Measurements from ENCODE around the gene CSF3R. TPM values are rescaled to one million over a fixed set of nuclear protein-coding genes. Genes with fewer than 3 reads are reported as not detected.
A peak's percentile ranks its signal among the peaks of the same experiment; 100 is the strongest.

CSF3R gene
- total and polyA plus RNA-seq, 2 experiments from 2014 or later, result not detected

DNA sequence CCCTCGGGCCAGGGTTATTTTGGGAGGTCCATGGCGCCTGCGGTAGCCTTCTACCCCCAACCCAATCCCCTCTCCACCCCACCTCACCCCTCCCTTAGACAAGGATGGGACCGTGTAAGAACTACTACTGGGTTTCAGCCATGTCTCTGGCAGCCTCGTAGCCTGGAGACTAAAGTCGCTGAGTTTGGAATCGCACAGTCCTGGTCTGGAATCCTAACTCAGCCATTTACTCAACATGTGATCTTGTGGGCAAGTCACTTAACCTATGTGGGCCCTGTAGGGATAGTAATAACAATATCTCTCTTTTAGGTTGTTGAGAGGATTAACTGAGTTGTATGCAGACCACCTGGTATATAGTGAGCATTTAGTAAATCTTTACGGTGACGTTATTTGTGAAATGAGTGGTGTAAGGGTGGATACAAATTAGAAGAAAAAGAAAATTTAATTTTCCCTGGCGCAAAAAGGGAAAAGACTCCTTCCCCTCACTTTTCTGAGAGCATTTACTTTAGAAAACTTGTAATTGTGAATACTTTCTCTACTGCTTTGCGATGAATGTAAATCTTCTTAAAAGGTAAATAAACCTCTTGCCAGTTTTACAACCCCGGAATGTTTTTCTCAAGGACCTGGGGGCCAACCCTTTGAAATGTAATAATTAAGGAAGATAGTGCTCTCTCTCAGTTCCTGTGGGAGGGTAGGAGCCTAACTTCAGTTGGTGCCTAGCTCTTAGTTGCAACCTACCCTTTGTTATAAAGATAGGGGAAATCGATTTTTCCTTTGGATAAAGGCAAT is 17.9 kb downstream of the CSF3R start:
- ATAC-seq, result peak; percentile 77
- H3K27me3 ChIP-seq (ENCODE audit: insufficient read depth), result peaks cover 50% of the 10 kb centered on the region
- no peak for TF ChIP-seq CREB1 (CRISPR knock-in tag; IDR thresholded peaks at IDR 0.05; ENCODE audit: low read depth)
- TF ChIP-seq, protein P1, sequence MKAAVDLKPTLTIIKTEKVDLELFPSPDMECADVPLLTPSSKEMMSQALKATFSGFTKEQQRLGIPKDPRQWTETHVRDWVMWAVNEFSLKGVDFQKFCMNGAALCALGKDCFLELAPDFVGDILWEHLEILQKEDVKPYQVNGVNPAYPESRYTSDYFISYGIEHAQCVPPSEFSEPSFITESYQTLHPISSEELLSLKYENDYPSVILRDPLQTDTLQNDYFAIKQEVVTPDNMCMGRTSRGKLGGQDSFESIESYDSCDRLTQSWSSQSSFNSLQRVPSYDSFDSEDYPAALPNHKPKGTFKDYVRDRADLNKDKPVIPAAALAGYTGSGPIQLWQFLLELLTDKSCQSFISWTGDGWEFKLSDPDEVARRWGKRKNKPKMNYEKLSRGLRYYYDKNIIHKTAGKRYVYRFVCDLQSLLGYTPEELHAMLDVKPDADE (IDR thresholded peaks at IDR 0.05), result no peak
- TF ChIP-seq, protein P2, sequence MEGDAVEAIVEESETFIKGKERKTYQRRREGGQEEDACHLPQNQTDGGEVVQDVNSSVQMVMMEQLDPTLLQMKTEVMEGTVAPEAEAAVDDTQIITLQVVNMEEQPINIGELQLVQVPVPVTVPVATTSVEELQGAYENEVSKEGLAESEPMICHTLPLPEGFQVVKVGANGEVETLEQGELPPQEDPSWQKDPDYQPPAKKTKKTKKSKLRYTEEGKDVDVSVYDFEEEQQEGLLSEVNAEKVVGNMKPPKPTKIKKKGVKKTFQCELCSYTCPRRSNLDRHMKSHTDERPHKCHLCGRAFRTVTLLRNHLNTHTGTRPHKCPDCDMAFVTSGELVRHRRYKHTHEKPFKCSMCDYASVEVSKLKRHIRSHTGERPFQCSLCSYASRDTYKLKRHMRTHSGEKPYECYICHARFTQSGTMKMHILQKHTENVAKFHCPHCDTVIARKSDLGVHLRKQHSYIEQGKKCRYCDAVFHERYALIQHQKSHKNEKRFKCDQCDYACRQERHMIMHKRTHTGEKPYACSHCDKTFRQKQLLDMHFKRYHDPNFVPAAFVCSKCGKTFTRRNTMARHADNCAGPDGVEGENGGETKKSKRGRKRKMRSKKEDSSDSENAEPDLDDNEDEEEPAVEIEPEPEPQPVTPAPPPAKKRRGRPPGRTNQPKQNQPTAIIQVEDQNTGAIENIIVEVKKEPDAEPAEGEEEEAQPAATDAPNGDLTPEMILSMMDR (conservative IDR thresholded peaks at IDR 0.05; ENCODE audit: low read depth in 2 of 2), result no peak
- TF ChIP-seq EZH2 (IDR thresholded peaks at IDR 0.05; ENCODE audit: low read depth, unreplicated experiment), result no peak
- TF ChIP-seq, protein P3, sequence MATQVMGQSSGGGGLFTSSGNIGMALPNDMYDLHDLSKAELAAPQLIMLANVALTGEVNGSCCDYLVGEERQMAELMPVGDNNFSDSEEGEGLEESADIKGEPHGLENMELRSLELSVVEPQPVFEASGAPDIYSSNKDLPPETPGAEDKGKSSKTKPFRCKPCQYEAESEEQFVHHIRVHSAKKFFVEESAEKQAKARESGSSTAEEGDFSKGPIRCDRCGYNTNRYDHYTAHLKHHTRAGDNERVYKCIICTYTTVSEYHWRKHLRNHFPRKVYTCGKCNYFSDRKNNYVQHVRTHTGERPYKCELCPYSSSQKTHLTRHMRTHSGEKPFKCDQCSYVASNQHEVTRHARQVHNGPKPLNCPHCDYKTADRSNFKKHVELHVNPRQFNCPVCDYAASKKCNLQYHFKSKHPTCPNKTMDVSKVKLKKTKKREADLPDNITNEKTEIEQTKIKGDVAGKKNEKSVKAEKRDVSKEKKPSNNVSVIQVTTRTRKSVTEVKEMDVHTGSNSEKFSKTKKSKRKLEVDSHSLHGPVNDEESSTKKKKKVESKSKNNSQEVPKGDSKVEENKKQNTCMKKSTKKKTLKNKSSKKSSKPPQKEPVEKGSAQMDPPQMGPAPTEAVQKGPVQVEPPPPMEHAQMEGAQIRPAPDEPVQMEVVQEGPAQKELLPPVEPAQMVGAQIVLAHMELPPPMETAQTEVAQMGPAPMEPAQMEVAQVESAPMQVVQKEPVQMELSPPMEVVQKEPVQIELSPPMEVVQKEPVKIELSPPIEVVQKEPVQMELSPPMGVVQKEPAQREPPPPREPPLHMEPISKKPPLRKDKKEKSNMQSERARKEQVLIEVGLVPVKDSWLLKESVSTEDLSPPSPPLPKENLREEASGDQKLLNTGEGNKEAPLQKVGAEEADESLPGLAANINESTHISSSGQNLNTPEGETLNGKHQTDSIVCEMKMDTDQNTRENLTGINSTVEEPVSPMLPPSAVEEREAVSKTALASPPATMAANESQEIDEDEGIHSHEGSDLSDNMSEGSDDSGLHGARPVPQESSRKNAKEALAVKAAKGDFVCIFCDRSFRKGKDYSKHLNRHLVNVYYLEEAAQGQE (IDR thresholded peaks at IDR 0.05; ENCODE audit: unreplicated experiment), result no peak
- TF ChIP-seq, protein P4, sequence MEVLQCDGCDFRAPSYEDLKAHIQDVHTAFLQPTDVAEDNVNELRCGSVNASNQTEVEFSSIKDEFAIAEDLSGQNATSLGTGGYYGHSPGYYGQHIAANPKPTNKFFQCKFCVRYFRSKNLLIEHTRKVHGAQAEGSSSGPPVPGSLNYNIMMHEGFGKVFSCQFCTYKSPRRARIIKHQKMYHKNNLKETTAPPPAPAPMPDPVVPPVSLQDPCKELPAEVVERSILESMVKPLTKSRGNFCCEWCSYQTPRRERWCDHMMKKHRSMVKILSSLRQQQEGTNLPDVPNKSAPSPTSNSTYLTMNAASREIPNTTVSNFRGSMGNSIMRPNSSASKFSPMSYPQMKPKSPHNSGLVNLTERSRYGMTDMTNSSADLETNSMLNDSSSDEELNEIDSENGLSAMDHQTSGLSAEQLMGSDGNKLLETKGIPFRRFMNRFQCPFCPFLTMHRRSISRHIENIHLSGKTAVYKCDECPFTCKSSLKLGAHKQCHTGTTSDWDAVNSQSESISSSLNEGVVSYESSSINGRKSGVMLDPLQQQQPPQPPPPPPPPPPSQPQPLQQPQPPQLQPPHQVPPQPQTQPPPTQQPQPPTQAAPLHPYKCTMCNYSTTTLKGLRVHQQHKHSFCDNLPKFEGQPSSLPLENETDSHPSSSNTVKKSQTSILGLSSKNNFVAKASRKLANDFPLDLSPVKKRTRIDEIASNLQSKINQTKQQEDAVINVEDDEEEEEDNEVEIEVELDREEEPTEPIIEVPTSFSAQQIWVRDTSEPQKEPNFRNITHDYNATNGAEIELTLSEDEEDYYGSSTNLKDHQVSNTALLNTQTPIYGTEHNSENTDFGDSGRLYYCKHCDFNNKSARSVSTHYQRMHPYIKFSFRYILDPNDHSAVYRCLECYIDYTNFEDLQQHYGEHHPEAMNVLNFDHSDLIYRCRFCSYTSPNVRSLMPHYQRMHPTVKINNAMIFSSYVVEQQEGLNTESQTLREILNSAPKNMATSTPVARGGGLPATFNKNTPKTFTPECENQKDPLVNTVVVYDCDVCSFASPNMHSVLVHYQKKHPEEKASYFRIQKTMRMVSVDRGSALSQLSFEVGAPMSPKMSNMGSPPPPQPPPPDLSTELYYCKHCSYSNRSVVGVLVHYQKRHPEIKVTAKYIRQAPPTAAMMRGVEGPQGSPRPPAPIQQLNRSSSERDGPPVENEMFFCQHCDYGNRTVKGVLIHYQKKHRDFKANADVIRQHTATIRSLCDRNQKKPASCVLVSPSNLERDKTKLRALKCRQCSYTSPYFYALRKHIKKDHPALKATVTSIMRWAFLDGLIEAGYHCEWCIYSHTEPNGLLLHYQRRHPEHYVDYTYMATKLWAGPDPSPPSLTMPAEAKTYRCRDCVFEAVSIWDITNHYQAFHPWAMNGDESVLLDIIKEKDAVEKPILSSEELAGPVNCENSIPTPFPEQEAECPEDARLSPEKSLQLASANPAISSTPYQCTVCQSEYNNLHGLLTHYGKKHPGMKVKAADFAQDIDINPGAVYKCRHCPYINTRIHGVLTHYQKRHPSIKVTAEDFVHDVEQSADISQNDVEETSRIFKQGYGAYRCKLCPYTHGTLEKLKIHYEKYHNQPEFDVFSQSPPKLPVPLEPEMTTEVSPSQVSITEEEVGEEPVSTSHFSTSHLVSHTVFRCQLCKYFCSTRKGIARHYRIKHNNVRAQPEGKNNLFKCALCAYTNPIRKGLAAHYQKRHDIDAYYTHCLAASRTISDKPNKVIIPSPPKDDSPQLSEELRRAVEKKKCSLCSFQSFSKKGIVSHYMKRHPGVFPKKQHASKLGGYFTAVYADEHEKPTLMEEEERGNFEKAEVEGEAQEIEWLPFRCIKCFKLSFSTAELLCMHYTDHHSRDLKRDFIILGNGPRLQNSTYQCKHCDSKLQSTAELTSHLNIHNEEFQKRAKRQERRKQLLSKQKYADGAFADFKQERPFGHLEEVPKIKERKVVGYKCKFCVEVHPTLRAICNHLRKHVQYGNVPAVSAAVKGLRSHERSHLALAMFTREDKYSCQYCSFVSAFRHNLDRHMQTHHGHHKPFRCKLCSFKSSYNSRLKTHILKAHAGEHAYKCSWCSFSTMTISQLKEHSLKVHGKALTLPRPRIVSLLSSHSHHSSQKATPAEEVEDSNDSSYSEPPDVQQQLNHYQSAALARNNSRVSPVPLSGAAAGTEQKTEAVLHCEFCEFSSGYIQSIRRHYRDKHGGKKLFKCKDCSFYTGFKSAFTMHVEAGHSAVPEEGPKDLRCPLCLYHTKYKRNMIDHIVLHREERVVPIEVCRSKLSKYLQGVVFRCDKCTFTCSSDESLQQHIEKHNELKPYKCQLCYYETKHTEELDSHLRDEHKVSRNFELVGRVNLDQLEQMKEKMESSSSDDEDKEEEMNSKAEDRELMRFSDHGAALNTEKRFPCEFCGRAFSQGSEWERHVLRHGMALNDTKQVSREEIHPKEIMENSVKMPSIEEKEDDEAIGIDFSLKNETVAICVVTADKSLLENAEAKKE (CRISPR knock-in tag; IDR thresholded peaks at IDR 0.05), result no peak
- peak; percentile 67 for DNase-seq (ENCODE audit: low spot score)
- H3K79me2 ChIP-seq (replicated peaks; ENCODE audit: insufficient read depth), result peaks cover 7% of the 10 kb centered on the region; the same call in 1 of the 2 replicates
- no peaks in the 10 kb centered on the region for H3K9me2 ChIP-seq (ENCODE audit: insufficient read depth)
- 0 out of 2 replicates have a peak, but pooled peaks cover 5% of the 10 kb centered on the region for H4K20me1 ChIP-seq (replicated peaks; ENCODE audit: insufficient read depth)
- H3K27ac ChIP-seq (ENCODE audit: low read depth), result peak overlapping the region; percentile 40; the same call in 1 of the 2 replicates
- Mint-ChIP-seq H3K27me3 (ENCODE audit: insufficient read depth, low read depth, poor library complexity) (peaks cover 42% of the 10 kb centered on the region), H3K27ac (peak overlapping the region; percentile 98), H3K4me1 (peaks cover 23% of the 10 kb centered on the region), H3K36me3 (ENCODE audit: low read depth) (peaks cover 30% of the 10 kb centered on the region), H3K4me3 (peak overlapping the region; percentile 97), H3K9me3 (no peaks in the 10 kb centered on the region)
- H3F3A ChIP-seq (replicated peaks; ENCODE audit: low read depth), result peaks cover 5% of the 10 kb centered on the region
- peaks cover 12% of the 10 kb centered on the region; the same call in 1 of the 2 replicates for H3K4me1 ChIP-seq (ENCODE audit: insufficient read depth)
- H3K4me3 ChIP-seq, result peak overlapping the region; percentile 99
- H2AFZ ChIP-seq, result no peak overlapping the region; the same call in 1 of the 2 replicates
- peaks cover 12% of the 10 kb centered on the region; the same call in 1 of the 2 replicates for H3K36me3 ChIP-seq (ENCODE audit: insufficient read depth)
- peak overlapping the region; percentile 75 for H3K4me2 ChIP-seq
